Activated CD4-positive, alpha-beta T cell treated with anti-CD3 and anti-CD28 coated beads, Interleukin-2, amount 50 U/mL, for 4 hours (primary cell): ENCODE results near the gene PHOSPHO2.
"Not testable (repeated sequence)": the region's sequence is repeated elsewhere in the genome, so short reads cannot be mapped to it uniquely, and the experiment has no call there.

Experiments
- DNase-seq, 2 experiments: peaks; one replicate each; pipeline ENCODE4 v3.0.0-alpha.2; 2020

PHOSPHO2 gene

GRCh38 chr2:169684712-169685111 lies 9.6 kb upstream of the PHOSPHO2 start:
- DNase-seq: not testable (repeated sequence)

DNA sequence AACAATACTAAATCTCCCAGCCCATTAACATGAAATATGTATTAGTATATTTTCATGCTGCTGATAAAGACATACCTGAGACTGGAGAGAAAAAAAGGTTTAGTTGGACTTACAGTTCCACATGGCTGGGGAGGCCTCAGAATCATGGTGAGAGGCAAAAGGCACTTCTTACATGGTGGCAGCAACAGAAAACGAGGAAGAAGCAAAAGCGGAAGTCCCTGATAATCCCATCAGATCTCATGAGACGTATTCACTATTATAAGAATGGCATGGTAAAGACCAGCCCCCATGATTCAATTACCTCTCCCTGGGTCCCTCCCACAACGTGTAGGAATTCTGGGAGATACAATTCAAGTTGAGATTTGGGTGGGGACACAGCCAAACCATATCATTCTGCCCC lies 7.4 kb upstream of the PHOSPHO2 start:
- not testable (repeated sequence) for DNase-seq

DNA sequence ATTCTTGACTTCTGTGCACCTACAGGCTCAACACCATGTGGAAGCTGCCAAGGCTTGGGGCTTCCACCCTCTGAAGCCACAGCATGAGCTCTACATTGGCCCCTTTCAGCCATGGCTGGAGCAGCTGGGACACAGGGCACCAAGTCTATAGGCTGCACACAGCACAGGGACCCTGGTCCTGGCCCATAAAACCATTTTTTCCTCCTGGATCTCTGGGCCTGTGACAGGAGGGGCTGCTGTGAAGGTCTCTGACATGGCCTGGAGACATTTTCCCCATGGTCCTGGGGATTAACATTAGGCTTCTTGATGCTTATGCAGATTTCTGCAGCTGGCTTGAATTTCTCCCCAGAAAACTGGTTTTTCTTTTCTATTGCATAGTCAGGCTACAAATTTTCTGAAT lies 6.3 kb upstream of the PHOSPHO2 start:
- not testable (repeated sequence) for DNase-seq

DNA sequence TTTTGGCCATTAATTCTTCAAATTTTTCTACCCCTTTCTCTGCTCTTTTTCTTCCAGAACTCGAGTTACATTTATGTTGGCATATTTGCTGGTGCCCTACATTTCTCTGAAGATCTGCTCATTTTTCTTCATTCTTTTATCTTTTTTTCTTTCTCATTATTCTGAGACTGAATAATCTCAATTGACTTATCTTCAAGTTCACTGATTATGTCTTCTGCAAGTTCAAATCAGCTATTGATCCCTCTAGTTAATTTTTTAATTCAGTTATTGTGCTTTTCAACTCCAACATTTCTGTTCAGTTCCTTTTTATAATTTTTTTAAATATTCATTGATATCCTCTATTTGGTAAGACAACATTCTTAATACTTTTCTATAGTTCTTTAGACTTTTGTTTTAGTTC lies 3.3 kb upstream of the PHOSPHO2 start:
- DNase-seq: no peak

DNA sequence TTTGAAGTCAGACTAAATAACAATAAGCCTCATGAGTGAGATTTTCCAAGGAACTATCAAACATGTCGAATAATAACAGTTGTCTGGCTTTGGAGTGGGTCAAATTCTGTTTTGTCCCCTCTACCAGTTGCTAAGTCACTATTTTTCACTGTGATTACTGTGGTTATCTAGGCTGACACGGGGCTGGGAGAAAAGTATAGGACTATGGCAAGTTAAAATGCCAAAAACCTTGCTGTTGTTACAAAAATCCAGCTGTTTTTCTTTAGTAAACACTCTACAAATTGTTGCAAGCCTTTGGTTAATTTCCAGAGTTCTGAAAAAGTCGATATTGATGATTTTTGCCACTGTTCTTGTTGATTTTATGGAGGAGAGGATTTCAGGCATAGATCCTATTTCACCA lies 1.6 kb upstream of the PHOSPHO2 start:
- no peak for DNase-seq

DNA sequence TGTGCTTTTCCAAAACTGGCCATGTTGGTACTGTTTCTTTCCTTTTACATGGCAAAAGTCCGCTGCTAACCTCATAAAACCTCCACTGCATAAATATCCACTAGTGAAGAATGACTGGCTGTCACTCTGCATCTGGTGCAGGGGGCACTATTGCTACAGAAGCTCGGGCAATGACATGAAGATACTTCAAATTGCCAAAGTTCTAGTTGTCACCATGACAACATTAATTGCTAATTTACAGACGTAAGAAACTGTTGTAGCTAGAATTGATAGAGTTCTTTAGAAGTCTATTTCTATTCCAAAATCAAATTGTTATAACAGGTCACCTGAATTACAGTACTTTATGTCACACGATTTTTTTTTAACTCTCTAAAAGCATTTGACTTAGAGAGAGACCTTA lies 909 bp upstream of the PHOSPHO2 start:
- no peak for DNase-seq

DNA sequence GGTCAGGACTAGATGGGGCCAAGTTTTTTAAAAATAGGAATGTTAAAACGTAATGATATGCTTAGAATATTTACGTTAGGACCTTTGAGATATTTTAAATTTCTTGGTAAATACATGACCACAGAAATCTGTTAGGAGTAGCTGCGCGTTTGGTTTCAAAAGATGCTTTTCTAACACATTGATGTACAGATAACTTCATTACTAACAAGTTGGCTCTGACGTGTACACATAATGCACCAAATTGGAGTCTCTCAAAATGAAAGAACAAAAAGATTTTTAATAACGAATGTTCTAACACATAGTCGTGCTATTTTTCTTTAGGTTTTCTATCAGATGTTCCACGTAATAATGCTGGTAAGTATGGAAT lies 608 bp downstream of the PHOSPHO2 start:
- DNase-seq: no peak

GRCh38 chr2:169696381-169696780 lies 2.1 kb downstream of the PHOSPHO2 start:
- no peak for DNase-seq

DNA sequence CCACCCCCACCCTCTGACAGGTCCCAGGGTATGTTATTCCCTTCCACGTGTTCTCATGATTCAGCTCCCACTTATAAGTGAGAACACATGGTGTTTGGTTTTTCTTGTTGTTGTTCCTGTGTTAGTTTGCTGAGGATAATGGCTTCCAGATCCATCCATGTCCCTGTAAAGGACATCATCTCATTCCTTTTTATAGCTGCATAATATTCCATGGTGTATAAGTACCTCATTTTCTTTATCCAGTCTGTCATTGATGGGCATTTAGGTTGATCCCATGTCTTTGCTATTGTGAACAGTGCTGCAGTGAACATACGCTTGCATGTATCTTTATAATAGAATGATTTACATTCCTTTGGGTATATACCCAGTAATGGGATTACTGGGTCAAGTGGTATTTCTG lies 4.9 kb downstream of the PHOSPHO2 start:
- not testable (repeated sequence) for DNase-seq

DNA sequence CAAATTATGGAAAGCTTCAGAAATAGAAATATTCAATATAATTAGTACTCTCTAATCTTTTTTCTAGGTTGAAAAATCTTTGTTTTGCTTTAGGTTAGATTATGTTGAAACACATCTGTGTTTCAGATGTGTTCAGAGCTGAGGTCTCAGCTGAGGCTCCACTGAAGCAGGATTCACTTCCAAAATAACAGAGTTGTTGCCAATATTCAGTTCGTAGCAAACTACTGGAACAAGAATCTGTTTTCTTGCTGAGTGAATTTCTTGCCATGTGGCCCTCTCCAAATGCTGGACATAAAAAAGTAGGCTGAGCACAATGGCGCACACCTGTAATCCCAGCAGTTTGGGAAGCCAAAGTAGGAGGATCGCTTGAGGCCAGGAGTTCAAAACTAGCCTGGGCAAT lies 8.7 kb downstream of the PHOSPHO2 start:
- no peak for DNase-seq

GRCh38 chr2:169704160-169704708 lies 10.0 kb downstream of the PHOSPHO2 start:
- DNase-seq: no peak

- no peak for DNase-seq
Measured at GRCh38 chr2:169705927-169706326, 11.7 kb downstream of the PHOSPHO2 start.

- DNase-seq: no peak
Measured at GRCh38 chr2:169707626-169708025, 13.4 kb downstream of the PHOSPHO2 start.

- DNase-seq: no peak
Measured at GRCh38 chr2:169709331-169709730, 15.1 kb downstream of the PHOSPHO2 start.

- no peak for DNase-seq
Measured at GRCh38 chr2:169709981-169710380, 15.7 kb downstream of the PHOSPHO2 start.

- no peak for DNase-seq
Measured at GRCh38 chr2:169711751-169712509, 17.7 kb downstream of the PHOSPHO2 start.

GRCh38 chr2:169712791-169713227 lies 18.5 kb downstream of the PHOSPHO2 start:
- DNase-seq: no peak

DNA sequence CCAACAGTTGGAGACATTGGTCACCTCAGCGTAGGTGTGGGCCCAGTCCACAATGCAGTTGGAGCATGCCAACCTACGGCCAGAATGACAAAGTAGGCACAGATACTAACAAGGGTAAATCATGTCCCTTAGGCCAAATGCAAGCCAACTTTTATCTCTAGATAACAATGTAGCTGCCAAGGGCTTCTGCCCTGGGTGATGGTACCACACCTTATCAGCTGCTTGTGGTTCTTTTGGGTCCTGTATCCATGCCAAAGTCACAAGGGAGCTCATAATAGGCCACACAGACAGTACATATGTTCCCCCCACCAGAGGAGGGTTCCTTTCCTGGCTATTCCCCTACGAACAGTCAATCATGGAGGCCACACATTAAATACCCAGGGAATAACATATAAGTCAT lies 19.1 kb downstream of the PHOSPHO2 start:
- no peak for DNase-seq

- DNase-seq: no peak
Measured at GRCh38 chr2:169714699-169715098, 20.4 kb downstream of the PHOSPHO2 start.

DNA sequence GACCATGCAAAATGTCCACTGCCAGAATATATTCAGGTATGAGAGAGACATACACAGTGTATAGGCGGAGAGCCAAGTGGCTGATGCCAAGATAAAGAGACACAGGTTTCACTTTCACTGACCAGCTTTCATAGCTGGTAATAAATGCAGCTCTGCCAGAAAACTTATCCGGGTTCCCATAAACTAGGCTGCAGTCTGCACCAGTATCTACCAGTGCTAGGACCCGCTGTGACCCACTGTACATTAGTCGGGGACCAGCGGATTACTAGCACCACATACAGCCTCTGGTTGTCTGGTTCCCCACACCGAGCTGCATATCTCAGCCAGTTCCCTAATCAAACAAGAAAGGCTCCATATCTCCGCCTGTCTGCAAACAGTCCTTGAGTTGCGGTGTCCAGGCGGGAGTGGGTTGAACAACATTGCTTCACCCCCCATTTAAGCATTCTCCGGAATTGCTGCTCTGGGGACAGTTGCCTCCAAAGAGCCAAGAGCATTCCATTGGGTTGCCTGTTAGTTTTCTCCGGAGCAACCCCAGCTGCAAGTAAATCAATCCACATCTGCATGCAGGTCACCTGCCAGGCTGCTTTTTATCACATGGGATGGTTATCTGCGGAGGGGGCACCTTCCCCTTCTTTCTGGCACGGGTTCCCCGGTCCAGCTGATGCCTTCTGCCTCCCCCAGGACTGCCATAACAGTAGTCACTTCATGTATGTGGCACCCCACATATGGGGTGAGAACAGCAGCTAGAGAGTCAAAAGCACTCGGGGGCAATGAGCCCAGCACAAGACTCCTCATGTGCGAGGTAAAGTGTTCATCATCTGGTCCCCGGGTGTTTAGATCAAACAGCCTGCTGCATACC lies 21.3 kb downstream of the PHOSPHO2 start:
- no peak for DNase-seq

- DNase-seq: no peak
Measured at GRCh38 chr2:169716238-169716886, 22.1 kb downstream of the PHOSPHO2 start.

GRCh38 chr2:169716938-169717690 lies 22.8 kb downstream of the PHOSPHO2 start:
- DNase-seq: no peak

- DNase-seq: no peak
Measured at GRCh38 chr2:169717691-169718063, 23.4 kb downstream of the PHOSPHO2 start.
